GM06990 (cell line): ENCODE data around the gene YPEL4.

Source experiments
- DNase-seq: peaks from one replicate; pipeline ENCODE4 v3.0.0-alpha.2; 2011; ENCODE audit not compliant: insufficient read length; ENCODE audit errors: extremely low read depth
- H3K27me3 ChIP-seq: replicated peaks from 2 replicates; pipeline ENCODE4 v1.6.0; 2011; ENCODE audit warnings: low read length; ENCODE audit not compliant: control insufficient read depth, insufficient read depth
- H3K36me3 ChIP-seq: 2 replicates; pipeline ENCODE4 v1.5.1; 2011; ENCODE audit warnings: low read length; ENCODE audit not compliant: control insufficient read depth, insufficient read depth
- H3K4me3 ChIP-seq: replicated peaks from 2 replicates; pipeline ENCODE4 v1.5.1; 2011; ENCODE audit warnings: low read depth, mild to moderate bottlenecking, control low read depth, low read length
- CTCF ChIP-seq: IDR thresholded peaks from 2 replicates; pipeline ENCODE4 v1.5.1; 2011; ENCODE audit warnings: low read length, control low read depth, mild to moderate bottlenecking, inconsistent platforms; ENCODE audit not compliant: insufficient read depth, poor library complexity, severe bottlenecking

The YPEL4 gene

GRCh38 chr11:57599381-57599780 is 50.3 kb downstream of the YPEL4 start:
- no peak for TF ChIP-seq CTCF

GRCh38 chr11:57598831-57599155 is 50.9 kb downstream of the YPEL4 start:
- DNase-seq, result no peak
- Histone ChIP-seq H3K36me3 (no peaks in the 10 kb centered on the region), H3K4me3 (no peak overlapping the region), H3K27me3 (no peaks in the 10 kb centered on the region)
- no peak for TF ChIP-seq CTCF

More at GRCh38 chr11:57599381-57599780, 50.3 kb downstream of the YPEL4 start:
- Histone ChIP-seq H3K36me3 (no peaks in the 10 kb centered on the region), H3K4me3 (no peak overlapping the region), H3K27me3 (no peaks in the 10 kb centered on the region)
- no peak for DNase-seq

- H3K36me3 ChIP-seq, result no peaks in the 10 kb centered on the region
- no peaks in the 10 kb centered on the region for H3K27me3 ChIP-seq
- no peak for TF ChIP-seq CTCF
- no peak for DNase-seq
- no peak overlapping the region for H3K4me3 ChIP-seq
Observed at GRCh38 chr11:57597916-57598830, 51.5 kb downstream of the YPEL4 start.

- H3K36me3 ChIP-seq, result no peaks in the 10 kb centered on the region
- H3K4me3 ChIP-seq, result no peak within 1 kb of the TSS
- no peak for DNase-seq
- no peaks in the 10 kb centered on the region; the same call in 1 of the 2 replicates for H3K27me3 ChIP-seq
- no peak for TF ChIP-seq CTCF
Observed at GRCh38 chr11:57597461-57597915, 52.2 kb downstream of the YPEL4 start, which contains the start of gene SERPING1. SERPING1 (plus strand) TSS chr11:57597685; CDS start chr11:57598271, 586 bp downstream.

GRCh38 chr11:57596266-57596885 is 53.3 kb downstream of the YPEL4 start:
- no peak for TF ChIP-seq CTCF
- H3K27me3 ChIP-seq, result no peaks in the 10 kb centered on the region; the same call in 1 of the 2 replicates
- no peak for DNase-seq
- H3K4me3 ChIP-seq, result no peak overlapping the region
- H3K36me3 ChIP-seq, result no peaks in the 10 kb centered on the region
